ENCODE data around the gene CRELD1. TPM values are rescaled to one million over a fixed set of nuclear protein-coding genes. Genes with fewer than 3 reads are reported as not detected.

Gene CRELD1
- total RNA-seq, 1 experiment from 2014 or later = 18.7 TPM

GRCh38 chr3:9917820-9918219 lies 15.8 kb upstream of the CRELD1 start:
- H3K9me3 ChIP-seq (ENCODE audit: control insufficient read depth in 1 of 2, insufficient read depth in 1 of 2, low read depth in 1 of 2, low read length in 2 of 2) = no peaks in the 10 kb centered on the region
- H3K9ac ChIP-seq (ENCODE audit: low read length) = peak overlapping the region; percentile 63; the same call in 1 of the 2 replicates
- no peaks in the 10 kb centered on the region for H3K79me2 ChIP-seq (ENCODE audit: insufficient read depth, low read length)
- peak overlapping the region; percentile 92 for H3K4me2 ChIP-seq (ENCODE audit: low read length)
- H3K27ac ChIP-seq (ENCODE audit: low read depth, low read length) = no peak overlapping the region; the same call in 1 of the 2 replicates
- no peaks in the 10 kb centered on the region for H3K27me3 ChIP-seq (ENCODE audit: insufficient read depth, low read length)
- H4K20me1 ChIP-seq (ENCODE audit: insufficient read depth) = no peaks in the 10 kb centered on the region
- no peak for DNase-seq (ENCODE audit: low read depth, low spot score)
- POLR2A ChIA-PET = no interaction called here
- H2AFZ ChIP-seq (ENCODE audit: low read depth, low read length, poor library complexity, severe bottlenecking) = no peak overlapping the region
- intact Hi-C loops (cut with micrococcal nuclease) = no loop called here
- CTCF ChIA-PET = no interaction called here
- no peaks in the 10 kb centered on the region for H3K36me3 ChIP-seq (ENCODE audit: control insufficient read depth in 1 of 2, insufficient read depth in 2 of 2, low read length in 2 of 2)
- BruUV-seq (replicated peaks) = no TSS peak
- peaks cover 6 to 18% of the 10 kb centered on the region in 2 experiments; a peak in 3 of 4 replicates for H3K4me1 ChIP-seq (ENCODE audit: control insufficient read depth in 1 of 2, insufficient read depth in 2 of 2, low read length in 2 of 2)
- RAD21 ChIA-PET (ENCODE audit: low non-redundant PET in 1 of 2, low total read pairs in 2 of 2, uncharacterized antibody in 2 of 2, unreplicated experiment in 2 of 2) = no interaction called here
- no peaks in the 10 kb centered on the region for H3K9me2 ChIP-seq (ENCODE audit: insufficient read depth)
- no peak for TF ChIP-seq SRF (IDR thresholded peaks at IDR 0.05; ENCODE audit: low read depth)
- ATAC-seq = no peak
- peak overlapping the region in 1 of 2 experiments; percentile 63; a peak in 2 of 4 replicates for H3K4me3 ChIP-seq (replicated peaks in 1 of 2; ENCODE audit: low read depth in 1 of 2, low read length in 2 of 2)

GRCh38 chr3:9918261-9919038 lies 15.2 kb upstream of the CRELD1 start:
- TF ChIP-seq ZFX (IDR thresholded peaks at IDR 0.05) (no peak), ZNF274 (IDR thresholded peaks at IDR 0.05; ENCODE audit: low read depth, low read length) (no peak), MAX (IDR thresholded peaks at IDR 0.05) (no peak), REST (IDR thresholded peaks at IDR 0.05; ENCODE audit: low read depth) (no peak), ATF3 (IDR thresholded peaks at IDR 0.05) (no peak), POLR2AphosphoS5 (IDR thresholded peaks at IDR 0.05; ENCODE audit: low read depth, low read length) (no peak), EGR1 (IDR thresholded peaks at IDR 0.05; ENCODE audit: low read depth) (no peak)
- POLR2A ChIA-PET = no interaction called here
- no peaks in the 10 kb centered on the region for H3K27me3 ChIP-seq (ENCODE audit: insufficient read depth, low read length)
- H3K9me2 ChIP-seq (ENCODE audit: insufficient read depth) = no peaks in the 10 kb centered on the region
- H3K9me3 ChIP-seq (ENCODE audit: control insufficient read depth in 1 of 2, insufficient read depth in 1 of 2, low read depth in 1 of 2, low read length in 2 of 2) = no peaks in the 10 kb centered on the region
- no peak overlapping the region for H3K9ac ChIP-seq (ENCODE audit: low read length)
- H3K27ac ChIP-seq (ENCODE audit: low read depth, low read length) = no peak overlapping the region
- no TSS peak for BruUV-seq (replicated peaks)
- H3K36me3 ChIP-seq (ENCODE audit: control insufficient read depth in 1 of 2, insufficient read depth in 2 of 2, low read length in 2 of 2) = no peaks in the 10 kb centered on the region
- no peaks in the 10 kb centered on the region for H4K20me1 ChIP-seq (ENCODE audit: insufficient read depth)
- CTCF ChIA-PET = no interaction called here
- no peaks in the 10 kb centered on the region for H3K79me2 ChIP-seq (ENCODE audit: insufficient read depth, low read length)
- ATAC-seq = no peak
- H3K4me3 ChIP-seq (replicated peaks in 1 of 2; ENCODE audit: low read depth in 1 of 2, low read length in 2 of 2) = no peak overlapping the region
- RAD21 ChIA-PET (ENCODE audit: low non-redundant PET in 1 of 2, low total read pairs in 2 of 2, uncharacterized antibody in 2 of 2, unreplicated experiment in 2 of 2) = no interaction called here
- no peak for DNase-seq (ENCODE audit: low read depth, low spot score)
- H3K4me1 ChIP-seq (ENCODE audit: control insufficient read depth in 1 of 2, insufficient read depth in 2 of 2, low read length in 2 of 2) = peaks cover 6 to 18% of the 10 kb centered on the region in 2 experiments; a peak in 3 of 4 replicates
- no peak overlapping the region for H3K4me2 ChIP-seq (ENCODE audit: low read length)
- no peak overlapping the region for H2AFZ ChIP-seq (ENCODE audit: low read depth, low read length, poor library complexity, severe bottlenecking)
- intact Hi-C loops (cut with micrococcal nuclease) = no loop called here

All from HCT116 (cell line).